ENCODE results near the gene ORM2. TPM values are rescaled to one million over a fixed set of nuclear protein-coding genes. Genes with fewer than 3 reads are reported as not detected.

ORM2 gene
- total and polyA plus RNA-seq, 2 of the 13 experiments (the other 11 are each of a cell fraction or from before 2014, with no cell fraction given): 565 to 824 TPM

DNA sequence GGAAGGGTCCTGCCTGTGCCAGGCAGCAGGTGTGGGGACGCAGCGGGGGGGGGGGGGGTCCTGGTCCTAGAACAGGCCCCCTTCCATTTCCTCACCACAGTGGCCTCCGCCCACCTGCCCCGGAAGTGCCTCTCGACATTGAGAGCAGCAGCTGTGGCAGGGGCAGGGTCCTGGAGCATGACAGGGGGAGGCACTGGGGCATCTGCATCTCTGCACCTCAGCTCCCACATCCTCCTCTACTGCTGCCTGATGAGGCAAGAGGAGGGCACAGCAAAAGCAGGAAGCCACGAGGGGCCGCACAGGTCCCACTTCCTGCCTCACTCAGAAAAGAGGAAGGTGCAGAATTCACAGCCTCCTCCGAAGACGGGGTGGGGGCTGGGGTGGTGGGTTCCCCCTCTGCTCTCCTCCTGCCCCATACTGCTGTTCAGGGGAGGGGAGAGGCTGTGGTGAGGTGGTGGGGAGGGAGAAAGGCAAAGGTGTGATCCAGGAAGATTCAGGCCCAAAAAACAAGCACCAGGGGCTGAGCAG lies 43.3 kb downstream of the ORM2 start:
- BruUV-seq (replicated peaks): no TSS peak
- Histone ChIP-seq H3K36me3 (replicated peaks in 1 of 2; ENCODE audit: control insufficient read depth in 1 of 2, insufficient read depth in 2 of 2, low read length in 2 of 2) (peaks cover 2 to 11% of the 10 kb centered on the region in 2 experiments; a peak in 3 of 5 replicates), H3K27me3 (ENCODE audit: control insufficient read depth in 1 of 2, insufficient read depth in 2 of 2, low read length in 2 of 2) (no peaks in the 10 kb centered on the region), H3K27ac (ENCODE audit: extremely low read length, insufficient read depth, low read length) (no peak overlapping the region), H3K4me3 (replicated peaks in 1 of 3; ENCODE audit: insufficient read depth in 1 of 3, low read depth in 2 of 3, low read length in 3 of 3) (no peak overlapping the region), H3K79me2 (ENCODE audit: insufficient read depth, low read length) (no peaks in the 10 kb centered on the region), H3K4me1 (ENCODE audit: insufficient read depth, low read length) (no peaks in the 10 kb centered on the region), H3K9ac (ENCODE audit: insufficient read depth, low read depth, low read length) (no peak overlapping the region), H3K4me2 (ENCODE audit: low read depth, low read length) (no peak overlapping the region), H3K9me3 (ENCODE audit: low read length) (no peaks in the 10 kb centered on the region), H2AFZ (ENCODE audit: low read length) (no peak overlapping the region), H4K20me1 (ENCODE audit: insufficient read depth, low read length) (no peaks in the 10 kb centered on the region)
- intact Hi-C loops (cut with micrococcal nuclease; ENCODE audit: unreplicated experiment) (no loop called here), in situ Hi-C loops (cut with HindIII; ENCODE audit: extremely low pct_ligation_motif_present, low pct_unique_long_range_greater_than_20kb) (no loop called here)
- POLR2A ChIA-PET: interaction anchor here (0.6 kb wide), 1 partner anchor 8 kb away, joined by 3 read pairs; no protein-coding TSS in a partner anchor
- no peak for DNase-seq (ENCODE audit: low spot score)
- CTCF ChIA-PET (ENCODE audit: low intra/inter-chr PET ratio, low total read pairs): no interaction called here
- no peak for FAIRE-seq
- 94% methylated on average over 6 of the region's 9 CpGs for WGBS (ENCODE audit: low lambda C conversion rate)
- no peak for ATAC-seq
- no peak for TF ChIP-seq PAWR (CRISPR knock-in tag; IDR thresholded peaks at IDR 0.05; ENCODE audit: borderline replicate concordance)
- TF ChIP-seq MAF1 (CRISPR knock-in tag; IDR thresholded peaks at IDR 0.05; ENCODE audit: borderline replicate concordance): no peak
- TF ChIP-seq ZFP1 (CRISPR knock-in tag; IDR thresholded peaks at IDR 0.05): no peak
- TF ChIP-seq ATRX (CRISPR knock-in tag; IDR thresholded peaks at IDR 0.05; ENCODE audit: borderline replicate concordance): no peak
- no peak for TF ChIP-seq RAD51 (IDR thresholded peaks at IDR 0.05; ENCODE audit: borderline replicate concordance)
- TF ChIP-seq, protein P1, sequence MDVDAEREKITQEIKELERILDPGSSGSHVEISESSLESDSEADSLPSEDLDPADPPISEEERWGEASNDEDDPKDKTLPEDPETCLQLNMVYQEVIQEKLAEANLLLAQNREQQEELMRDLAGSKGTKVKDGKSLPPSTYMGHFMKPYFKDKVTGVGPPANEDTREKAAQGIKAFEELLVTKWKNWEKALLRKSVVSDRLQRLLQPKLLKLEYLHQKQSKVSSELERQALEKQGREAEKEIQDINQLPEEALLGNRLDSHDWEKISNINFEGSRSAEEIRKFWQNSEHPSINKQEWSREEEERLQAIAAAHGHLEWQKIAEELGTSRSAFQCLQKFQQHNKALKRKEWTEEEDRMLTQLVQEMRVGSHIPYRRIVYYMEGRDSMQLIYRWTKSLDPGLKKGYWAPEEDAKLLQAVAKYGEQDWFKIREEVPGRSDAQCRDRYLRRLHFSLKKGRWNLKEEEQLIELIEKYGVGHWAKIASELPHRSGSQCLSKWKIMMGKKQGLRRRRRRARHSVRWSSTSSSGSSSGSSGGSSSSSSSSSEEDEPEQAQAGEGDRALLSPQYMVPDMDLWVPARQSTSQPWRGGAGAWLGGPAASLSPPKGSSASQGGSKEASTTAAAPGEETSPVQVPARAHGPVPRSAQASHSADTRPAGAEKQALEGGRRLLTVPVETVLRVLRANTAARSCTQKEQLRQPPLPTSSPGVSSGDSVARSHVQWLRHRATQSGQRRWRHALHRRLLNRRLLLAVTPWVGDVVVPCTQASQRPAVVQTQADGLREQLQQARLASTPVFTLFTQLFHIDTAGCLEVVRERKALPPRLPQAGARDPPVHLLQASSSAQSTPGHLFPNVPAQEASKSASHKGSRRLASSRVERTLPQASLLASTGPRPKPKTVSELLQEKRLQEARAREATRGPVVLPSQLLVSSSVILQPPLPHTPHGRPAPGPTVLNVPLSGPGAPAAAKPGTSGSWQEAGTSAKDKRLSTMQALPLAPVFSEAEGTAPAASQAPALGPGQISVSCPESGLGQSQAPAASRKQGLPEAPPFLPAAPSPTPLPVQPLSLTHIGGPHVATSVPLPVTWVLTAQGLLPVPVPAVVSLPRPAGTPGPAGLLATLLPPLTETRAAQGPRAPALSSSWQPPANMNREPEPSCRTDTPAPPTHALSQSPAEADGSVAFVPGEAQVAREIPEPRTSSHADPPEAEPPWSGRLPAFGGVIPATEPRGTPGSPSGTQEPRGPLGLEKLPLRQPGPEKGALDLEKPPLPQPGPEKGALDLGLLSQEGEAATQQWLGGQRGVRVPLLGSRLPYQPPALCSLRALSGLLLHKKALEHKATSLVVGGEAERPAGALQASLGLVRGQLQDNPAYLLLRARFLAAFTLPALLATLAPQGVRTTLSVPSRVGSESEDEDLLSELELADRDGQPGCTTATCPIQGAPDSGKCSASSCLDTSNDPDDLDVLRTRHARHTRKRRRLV (CRISPR knock-in tag; IDR thresholded peaks at IDR 0.05): no peak
- TF ChIP-seq GPN1 (CRISPR knock-in tag; IDR thresholded peaks at IDR 0.05; ENCODE audit: borderline replicate concordance): no peak
- no peak for TF ChIP-seq FOSL1 (CRISPR knock-in tag; IDR thresholded peaks at IDR 0.05; ENCODE audit: borderline replicate concordance)
- TF ChIP-seq ZNF614 (CRISPR knock-in tag; IDR thresholded peaks at IDR 0.05; ENCODE audit: borderline replicate concordance): no peak
- no peak for TF ChIP-seq ZNF691 (CRISPR knock-in tag; IDR thresholded peaks at IDR 0.05; ENCODE audit: borderline replicate concordance, low read depth)
- TF ChIP-seq SP5 (CRISPR knock-in tag; IDR thresholded peaks at IDR 0.05; ENCODE audit: borderline replicate concordance, low read depth): no peak
- TF ChIP-seq FOXK1 (CRISPR knock-in tag; IDR thresholded peaks at IDR 0.05; ENCODE audit: borderline replicate concordance, low read depth): no peak
- TF ChIP-seq ZNF639 (CRISPR knock-in tag; conservative IDR thresholded peaks at IDR 0.05): no peak
- no peak for TF ChIP-seq BCL3 (CRISPR knock-in tag; IDR thresholded peaks at IDR 0.05)
- TF ChIP-seq, protein P2, sequence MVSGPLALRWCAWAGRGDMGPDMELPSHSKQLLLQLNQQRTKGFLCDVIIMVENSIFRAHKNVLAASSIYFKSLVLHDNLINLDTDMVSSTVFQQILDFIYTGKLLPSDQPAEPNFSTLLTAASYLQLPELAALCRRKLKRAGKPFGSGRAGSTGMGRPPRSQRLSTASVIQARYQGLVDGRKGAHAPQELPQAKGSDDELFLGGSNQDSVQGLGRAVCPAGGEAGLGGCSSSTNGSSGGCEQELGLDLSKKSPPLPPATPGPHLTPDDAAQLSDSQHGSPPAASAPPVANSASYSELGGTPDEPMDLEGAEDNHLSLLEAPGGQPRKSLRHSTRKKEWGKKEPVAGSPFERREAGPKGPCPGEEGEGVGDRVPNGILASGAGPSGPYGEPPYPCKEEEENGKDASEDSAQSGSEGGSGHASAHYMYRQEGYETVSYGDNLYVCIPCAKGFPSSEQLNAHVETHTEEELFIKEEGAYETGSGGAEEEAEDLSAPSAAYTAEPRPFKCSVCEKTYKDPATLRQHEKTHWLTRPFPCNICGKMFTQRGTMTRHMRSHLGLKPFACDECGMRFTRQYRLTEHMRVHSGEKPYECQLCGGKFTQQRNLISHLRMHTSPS (CRISPR knock-in tag; IDR thresholded peaks at IDR 0.05; ENCODE audit: low read depth): no peak

Data from HepG2 (cell line).